K562 (cell line): ENCODE results near the gene ARHGEF4. TPM values are rescaled to one million over a fixed set of nuclear protein-coding genes. Genes with fewer than 3 reads are reported as not detected.

Experiments used
- ATAC-seq: fragments of 200-7000 bp; cut with Tn5 transposase; 3 replicates; pipeline ENCODE4 v1.9.1; 2020; ENCODE audit warnings: moderate library complexity
- BruUV-seq: library from RNA; stranded (reverse); fragments of 400-500 nt; replicated peaks from 2 replicates; lab custom pipeline; 2021; lab: Mats Ljungman, UMichigan
- CTCF ChIA-PET: fragments of 300-600 bp; formaldehyde crosslinking; extraction: SDS; loops from one replicate; lab custom pipeline; 2021; ENCODE audit warnings: low intra/inter-chr PET ratio; lab: Yijun Ruan, JAX
- POLR2A ChIA-PET: fragments of 300-600, 350-650 bp; sonication (Branson Sonifier 250); formaldehyde crosslinking; extraction: SDS; loops from one replicate; lab custom pipeline; 2021; ENCODE audit warnings: antibody characterized with exemption, inconsistent platforms; lab: Yijun Ruan, JAX
- DNase-seq, 4 experiments: peaks; one replicate each; pipeline versions ENCODE4 v3.0.0 to v3.0.0-alpha.2; 2011 to 2018; ENCODE audit warnings: low spot score in 3 of 4, mixed read lengths in 3 of 4; ENCODE audit errors: extremely low read depth in 1 of 4
- FAIRE-seq: peaks from 2 replicates; lab custom pipeline; 2011; peaks lifted over from hg19 to GRCh38; lab: Jason Lieb, UNC
- H2AFZ ChIP-seq: 2 replicates; pipeline ENCODE4 v1.6.0; 2011; ENCODE audit warnings: low read depth, low read length, control low read depth, inconsistent platforms
- H3K27ac ChIP-seq: fragments of 200-600 bp; 3 replicates; pipeline ENCODE4 v1.8.0; 2011; ENCODE audit warnings: low read depth, mild to moderate bottlenecking, control low read depth, inconsistent platforms, low read length, moderate library complexity, mixed read lengths; ENCODE audit errors: extremely low read depth
- H3K27me3 ChIP-seq, 2 experiments: fragments of 300-600 bp in 1 of 2; 2 replicates in 1 of 2; 3 replicates in 1 of 2; pipeline versions ENCODE4 v1.6.0 to v1.8.0; 2011; ENCODE audit warnings: inconsistent platforms in 2 of 2, low read length in 2 of 2, mild to moderate bottlenecking in 1 of 2, mixed read lengths in 1 of 2, moderate library complexity in 1 of 2; ENCODE audit not compliant: control insufficient read depth in 2 of 2, insufficient read depth in 2 of 2
- H3K36me3 ChIP-seq: fragments of 300-600 bp; 3 replicates; pipeline ENCODE4 v1.8.0; 2011; ENCODE audit warnings: mild to moderate bottlenecking, low read length, inconsistent platforms; ENCODE audit not compliant: control insufficient read depth, insufficient read depth
- H3K4me1 ChIP-seq, 2 experiments: fragments of 200-600 bp in 1 of 2; replicated peaks in 1 of 2; 2 replicates in 1 of 2; 3 replicates in 1 of 2; pipeline versions ENCODE4 v1.5.1 to v1.8.0; 2011; ENCODE audit warnings: inconsistent platforms in 2 of 2, low read length in 2 of 2, mild to moderate bottlenecking in 1 of 2, mixed read lengths in 1 of 2, moderate library complexity in 1 of 2; ENCODE audit not compliant: control insufficient read depth in 2 of 2, insufficient read depth in 2 of 2
- H3K4me2 ChIP-seq: 2 replicates; pipeline ENCODE4 v1.6.1; 2011; ENCODE audit warnings: low read length, control low read depth, inconsistent platforms, mixed read lengths; ENCODE audit not compliant: insufficient read depth
- H3K4me3 ChIP-seq: fragments of 200-600 bp; sonication (generic), shearing (Covaris generic); 2 replicates; pipeline ENCODE4 v1.5.1; 2016; ENCODE audit warnings: control low read depth, inconsistent platforms
- H3K79me2 ChIP-seq: fragments of 200-600 bp; 3 replicates; pipeline ENCODE4 v1.8.0; 2011; ENCODE audit warnings: low read length, inconsistent platforms; ENCODE audit not compliant: control insufficient read depth, insufficient read depth
- H3K9ac ChIP-seq, 2 experiments: 2 replicates each; pipeline versions ENCODE4 v1.6.0 to v1.6.1; 2011; ENCODE audit warnings: low read depth in 2 of 2, low read length in 2 of 2, control low read depth in 1 of 2, inconsistent platforms in 1 of 2, mild to moderate bottlenecking in 1 of 2, mixed read lengths in 1 of 2; ENCODE audit not compliant: insufficient read depth in 1 of 2
- H3K9me1 ChIP-seq: one replicate; pipeline ENCODE4 v1.6.0; 2011; ENCODE audit warnings: inconsistent platforms, mild to moderate bottlenecking, low read length, moderate library complexity; ENCODE audit not compliant: control insufficient read depth, insufficient read depth
- H3K9me3 ChIP-seq: replicated peaks from 2 replicates; pipeline ENCODE4 v1.5.1; 2011; ENCODE audit warnings: low read depth, low read length, inconsistent platforms; ENCODE audit not compliant: control insufficient read depth, insufficient read depth
- H4K20me1 ChIP-seq: replicated peaks from 2 replicates; pipeline ENCODE4 v1.6.1; 2011; ENCODE audit warnings: low read length, inconsistent platforms, mixed read lengths; ENCODE audit not compliant: control insufficient read depth, insufficient read depth
- CBFB ChIP-seq: sonication (generic); formaldehyde crosslinking; IDR thresholded peaks from 2 replicates; pipeline ENCODE4 v1.4.0; 2020; ENCODE audit warnings: mild to moderate bottlenecking, missing genetic modification reagents
- HEY1 ChIP-seq: fragments of 250-450 bp; sonication (Bioruptor Pico); IDR thresholded peaks from 2 replicates; pipeline ENCODE4 v1.5.0; 2020; ENCODE audit warnings: mild to moderate bottlenecking, moderate library complexity, borderline replicate concordance
- HSF4 ChIP-seq: fragments of 250-450 bp; sonication (Bioruptor Pico); IDR thresholded peaks from 2 replicates; pipeline ENCODE4 v2.1.2; 2022; ENCODE audit warnings: mild to moderate bottlenecking, moderate library complexity, borderline replicate concordance
- KDM2B ChIP-seq: fragments of 250-450 bp; sonication (Bioruptor Pico); IDR thresholded peaks from 2 replicates; pipeline ENCODE4 v1.8.0; 2021; ENCODE audit warnings: mild to moderate bottlenecking, moderate library complexity
- KLF10 ChIP-seq: fragments of 250-450 bp; sonication (Bioruptor Pico); IDR thresholded peaks from 2 replicates; pipeline ENCODE4 v1.6.1; 2021; ENCODE audit warnings: matching md5 sums
- MXI1 ChIP-seq: IDR thresholded peaks from 2 replicates; pipeline ENCODE4 v1.6.1; 2011; ENCODE audit warnings: low read depth, mild to moderate bottlenecking, improper control_type of control experiment, low read length
- THRAP3 ChIP-seq: fragments of 450-650 bp; IDR thresholded peaks from 2 replicates; pipeline ENCODE4 v1.6.1; 2016; ENCODE audit warnings: mild to moderate bottlenecking, inconsistent platforms, borderline replicate concordance
- U2AF1 ChIP-seq: fragments of 200-400 bp; formaldehyde crosslinking; optimal IDR thresholded peaks from 2 replicates; pipeline ENCODE3; 2017; ENCODE audit warnings: mild to moderate bottlenecking, low read depth, low read length, moderate library complexity
- ZNF766 ChIP-seq: fragments of 200-800 bp; sonication (Bioruptor generic); conservative IDR thresholded peaks from 2 replicates; pipeline ENCODE4 v1.6.1; 2016; ENCODE audit warnings: missing genetic modification characterization, missing compliant biosample characterization
- WGBS: fragments of 100-300 bp; shearing (Covaris generic); methylation state at CpG from one replicate; pipeline ENCODE4 v1.1.6; 2016; ENCODE audit warnings: low coverage, mixed read lengths; ENCODE audit not compliant: insufficient coverage; ENCODE audit errors: missing lambda C conversion rate; 5-methylcytosine and 5-hydroxymethylcytosine counted together
- in situ Hi-C: fragments of 300-500 bp; cut with MboI; formaldehyde crosslinking; loops from 4 replicates; pipeline ENCODE4 v1.15.0; 2018; ENCODE audit warnings: inconsistent platforms, mixed read lengths
- intact Hi-C: fragments of 100-400 bp; cut with micrococcal nuclease; formaldehyde crosslinking; loops from 2 replicates; pipeline ENCODE4 v1.14.2; 2022
- polyA plus RNA-seq, 8 experiments: library from polyadenylated mRNA; depleted of rRNA in 4 of 8; stranded (reverse) in 5 of 8; unstranded in 3 of 8; fragments of >200 nt; fragmentation: Nextera tagmentation in 2 of 8; fragmentation: Illumina TruSeq in 1 of 8; extraction: Ambion mirVana in 2 of 8; extraction: Trizol in 1 of 8; gene quantifications; 2 replicates each; pipeline versions ENCODE4 v1.2.1 to v1.2.3, GENCODE V29; 2011 to 2014; ENCODE audit warnings: inconsistent platforms in 1 of 8, missing spikeins in 1 of 8
- total RNA-seq, 7 experiments: library from RNA; depleted of rRNA in 6 of 7; stranded (reverse); fragments of >200 nt in 6 of 7; fragmentation: Illumina TruSeq in 2 of 7; extraction: Trizol in 2 of 7; gene quantifications; 2 replicates each; pipeline versions ENCODE4 v1.2.1 to v1.2.3, GENCODE V29; 2011 to 2021; ENCODE audit warnings: low replicate concordance in 1 of 7
- TF ChIP-seq, protein P1 (sequence below): fragments of 450-650 bp; formaldehyde crosslinking; IDR thresholded peaks from 2 replicates; pipeline ENCODE4 v1.4.0; 2020; ENCODE audit warnings: mild to moderate bottlenecking, mixed read lengths
- TF ChIP-seq, protein P2 (sequence below): fragments of 450-650 bp; IDR thresholded peaks from 2 replicates; pipeline ENCODE4 v1.6.1; 2018; ENCODE audit not compliant: partially characterized antibody
- TF ChIP-seq, protein P3 (sequence below): fragments of 250-450 bp; sonication (Bioruptor Pico); IDR thresholded peaks from 2 replicates; pipeline ENCODE4 v1.8.0; 2022; ENCODE audit warnings: inconsistent platforms, mild to moderate bottlenecking, moderate library complexity, borderline replicate concordance
- TF ChIP-seq, protein P4 (sequence below): fragments of 150-350 bp; IDR thresholded peaks from 2 replicates; pipeline ENCODE4 v1.6.1; 2014; ENCODE audit warnings: low read depth, mild to moderate bottlenecking, low read length, borderline replicate concordance

Gene ARHGEF4
- total and polyA plus RNA-seq, 9 of the 15 experiments (the other 6 are each of a cell fraction or from before 2014, with no cell fraction given): not detected

- ChIA-PET CTCF (no interaction called here), POLR2A (interaction anchor here (0.7 kb wide), 1 partner anchor 102 kb away, joined by 3 read pairs; no protein-coding TSS in a partner anchor)
- in situ Hi-C loops: no loop called here
- no peaks in the 10 kb centered on the region for H3K79me2 ChIP-seq
- H3K27ac ChIP-seq: no peak overlapping the region
- H3K4me1 ChIP-seq: no peaks in the 10 kb centered on the region
- no peaks in the 10 kb centered on the region for H4K20me1 ChIP-seq
- BruUV-seq: no TSS peak
- no peak for ATAC-seq
- no peak overlapping the region for H3K4me3 ChIP-seq
- no peaks in the 10 kb centered on the region for H3K9me3 ChIP-seq
- WGBS: 0% methylated on average over 5 of the region's 5 CpGs
- H3K9me1 ChIP-seq: no peaks in the 10 kb centered on the region
- no peaks in the 10 kb centered on the region for H3K36me3 ChIP-seq
- no peak overlapping the region for H3K4me2 ChIP-seq
- no peak overlapping the region for H2AFZ ChIP-seq
- peaks cover 14 to 42% of the 10 kb centered on the region in 2 experiments for H3K27me3 ChIP-seq
- H3K9ac ChIP-seq: no peak overlapping the region
- FAIRE-seq: no peak
- intact Hi-C loops: no loop called here
- no peak for DNase-seq
- TF ChIP-seq KDM2B (CRISPR knock-in tag): no peak
- TF ChIP-seq KLF10 (CRISPR knock-in tag): no peak
- TF ChIP-seq, protein P1, sequence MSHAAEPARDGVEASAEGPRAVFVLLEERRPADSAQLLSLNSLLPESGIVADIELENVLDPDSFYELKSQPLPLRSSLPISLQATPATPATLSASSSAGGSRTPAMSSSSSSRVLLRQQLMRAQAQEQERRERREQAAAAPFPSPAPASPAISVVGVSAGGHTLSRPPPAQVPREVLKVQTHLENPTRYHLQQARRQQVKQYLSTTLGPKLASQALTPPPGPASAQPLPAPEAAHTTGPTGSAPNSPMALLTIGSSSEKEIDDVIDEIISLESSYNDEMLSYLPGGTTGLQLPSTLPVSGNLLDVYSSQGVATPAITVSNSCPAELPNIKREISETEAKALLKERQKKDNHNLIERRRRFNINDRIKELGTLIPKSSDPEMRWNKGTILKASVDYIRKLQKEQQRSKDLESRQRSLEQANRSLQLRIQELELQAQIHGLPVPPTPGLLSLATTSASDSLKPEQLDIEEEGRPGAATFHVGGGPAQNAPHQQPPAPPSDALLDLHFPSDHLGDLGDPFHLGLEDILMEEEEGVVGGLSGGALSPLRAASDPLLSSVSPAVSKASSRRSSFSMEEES: no peak
- no peak for TF ChIP-seq HSF4 (CRISPR knock-in tag)
- no peak for TF ChIP-seq CBFB
- TF ChIP-seq U2AF1: no peak
- TF ChIP-seq HEY1 (CRISPR knock-in tag): no peak
- TF ChIP-seq, protein P2, sequence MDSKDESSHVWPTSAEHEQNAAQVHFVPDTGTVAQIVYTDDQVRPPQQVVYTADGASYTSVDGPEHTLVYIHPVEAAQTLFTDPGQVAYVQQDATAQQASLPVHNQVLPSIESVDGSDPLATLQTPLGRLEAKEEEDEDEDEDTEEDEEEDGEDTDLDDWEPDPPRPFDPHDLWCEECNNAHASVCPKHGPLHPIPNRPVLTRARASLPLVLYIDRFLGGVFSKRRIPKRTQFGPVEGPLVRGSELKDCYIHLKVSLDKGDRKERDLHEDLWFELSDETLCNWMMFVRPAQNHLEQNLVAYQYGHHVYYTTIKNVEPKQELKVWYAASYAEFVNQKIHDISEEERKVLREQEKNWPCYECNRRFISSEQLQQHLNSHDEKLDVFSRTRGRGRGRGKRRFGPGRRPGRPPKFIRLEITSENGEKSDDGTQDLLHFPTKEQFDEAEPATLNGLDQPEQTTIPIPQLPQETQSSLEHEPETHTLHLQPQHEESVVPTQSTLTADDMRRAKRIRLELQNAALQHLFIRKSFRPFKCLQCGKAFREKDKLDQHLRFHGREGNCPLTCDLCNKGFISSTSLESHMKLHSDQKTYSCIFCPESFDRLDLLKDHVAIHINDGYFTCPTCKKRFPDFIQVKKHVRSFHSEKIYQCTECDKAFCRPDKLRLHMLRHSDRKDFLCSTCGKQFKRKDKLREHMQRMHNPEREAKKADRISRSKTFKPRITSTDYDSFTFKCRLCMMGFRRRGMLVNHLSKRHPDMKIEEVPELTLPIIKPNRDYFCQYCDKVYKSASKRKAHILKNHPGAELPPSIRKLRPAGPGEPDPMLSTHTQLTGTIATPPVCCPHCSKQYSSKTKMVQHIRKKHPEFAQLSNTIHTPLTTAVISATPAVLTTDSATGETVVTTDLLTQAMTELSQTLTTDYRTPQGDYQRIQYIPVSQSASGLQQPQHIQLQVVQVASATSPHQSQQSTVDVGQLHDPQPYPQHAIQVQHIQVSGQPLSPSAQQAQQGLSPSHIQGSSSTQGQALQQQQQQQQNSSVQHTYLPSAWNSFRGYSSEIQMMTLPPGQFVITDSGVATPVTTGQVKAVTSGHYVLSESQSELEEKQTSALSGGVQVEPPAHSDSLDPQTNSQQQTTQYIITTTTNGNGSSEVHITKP: no peak
- no peak for TF ChIP-seq THRAP3
- TF ChIP-seq, protein P3, sequence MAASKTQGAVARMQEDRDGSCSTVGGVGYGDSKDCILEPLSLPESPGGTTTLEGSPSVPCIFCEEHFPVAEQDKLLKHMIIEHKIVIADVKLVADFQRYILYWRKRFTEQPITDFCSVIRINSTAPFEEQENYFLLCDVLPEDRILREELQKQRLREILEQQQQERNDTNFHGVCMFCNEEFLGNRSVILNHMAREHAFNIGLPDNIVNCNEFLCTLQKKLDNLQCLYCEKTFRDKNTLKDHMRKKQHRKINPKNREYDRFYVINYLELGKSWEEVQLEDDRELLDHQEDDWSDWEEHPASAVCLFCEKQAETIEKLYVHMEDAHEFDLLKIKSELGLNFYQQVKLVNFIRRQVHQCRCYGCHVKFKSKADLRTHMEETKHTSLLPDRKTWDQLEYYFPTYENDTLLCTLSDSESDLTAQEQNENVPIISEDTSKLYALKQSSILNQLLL (CRISPR knock-in tag): no peak
- TF ChIP-seq MXI1: no peak
- no peak for TF ChIP-seq ZNF766 (CRISPR knock-in tag)
- TF ChIP-seq, protein P4, sequence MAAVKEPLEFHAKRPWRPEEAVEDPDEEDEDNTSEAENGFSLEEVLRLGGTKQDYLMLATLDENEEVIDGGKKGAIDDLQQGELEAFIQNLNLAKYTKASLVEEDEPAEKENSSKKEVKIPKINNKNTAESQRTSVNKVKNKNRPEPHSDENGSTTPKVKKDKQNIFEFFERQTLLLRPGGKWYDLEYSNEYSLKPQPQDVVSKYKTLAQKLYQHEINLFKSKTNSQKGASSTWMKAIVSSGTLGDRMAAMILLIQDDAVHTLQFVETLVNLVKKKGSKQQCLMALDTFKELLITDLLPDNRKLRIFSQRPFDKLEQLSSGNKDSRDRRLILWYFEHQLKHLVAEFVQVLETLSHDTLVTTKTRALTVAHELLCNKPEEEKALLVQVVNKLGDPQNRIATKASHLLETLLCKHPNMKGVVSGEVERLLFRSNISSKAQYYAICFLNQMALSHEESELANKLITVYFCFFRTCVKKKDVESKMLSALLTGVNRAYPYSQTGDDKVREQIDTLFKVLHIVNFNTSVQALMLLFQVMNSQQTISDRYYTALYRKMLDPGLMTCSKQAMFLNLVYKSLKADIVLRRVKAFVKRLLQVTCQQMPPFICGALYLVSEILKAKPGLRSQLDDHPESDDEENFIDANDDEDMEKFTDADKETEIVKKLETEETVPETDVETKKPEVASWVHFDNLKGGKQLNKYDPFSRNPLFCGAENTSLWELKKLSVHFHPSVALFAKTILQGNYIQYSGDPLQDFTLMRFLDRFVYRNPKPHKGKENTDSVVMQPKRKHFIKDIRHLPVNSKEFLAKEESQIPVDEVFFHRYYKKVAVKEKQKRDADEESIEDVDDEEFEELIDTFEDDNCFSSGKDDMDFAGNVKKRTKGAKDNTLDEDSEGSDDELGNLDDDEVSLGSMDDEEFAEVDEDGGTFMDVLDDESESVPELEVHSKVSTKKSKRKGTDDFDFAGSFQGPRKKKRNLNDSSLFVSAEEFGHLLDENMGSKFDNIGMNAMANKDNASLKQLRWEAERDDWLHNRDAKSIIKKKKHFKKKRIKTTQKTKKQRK: no peak
These were observed 62.6 kb downstream of the ARHGEF4 start for GRCh38 chr2:130899306-130899705.
